GM15510 (cell line): Measurements from ENCODE around the gene SUMO3.
A peak's percentile ranks its signal among the peaks of the same experiment; 100 is the strongest.

Experiments
- POLR2A ChIP-seq: IDR thresholded peaks from 3 replicates; pipeline ENCODE4 v1.6.1; 2011; ENCODE audit warnings: borderline replicate concordance; ENCODE audit not compliant: insufficient read length; ENCODE audit errors: extremely low read depth

Gene SUMO3

DNA sequence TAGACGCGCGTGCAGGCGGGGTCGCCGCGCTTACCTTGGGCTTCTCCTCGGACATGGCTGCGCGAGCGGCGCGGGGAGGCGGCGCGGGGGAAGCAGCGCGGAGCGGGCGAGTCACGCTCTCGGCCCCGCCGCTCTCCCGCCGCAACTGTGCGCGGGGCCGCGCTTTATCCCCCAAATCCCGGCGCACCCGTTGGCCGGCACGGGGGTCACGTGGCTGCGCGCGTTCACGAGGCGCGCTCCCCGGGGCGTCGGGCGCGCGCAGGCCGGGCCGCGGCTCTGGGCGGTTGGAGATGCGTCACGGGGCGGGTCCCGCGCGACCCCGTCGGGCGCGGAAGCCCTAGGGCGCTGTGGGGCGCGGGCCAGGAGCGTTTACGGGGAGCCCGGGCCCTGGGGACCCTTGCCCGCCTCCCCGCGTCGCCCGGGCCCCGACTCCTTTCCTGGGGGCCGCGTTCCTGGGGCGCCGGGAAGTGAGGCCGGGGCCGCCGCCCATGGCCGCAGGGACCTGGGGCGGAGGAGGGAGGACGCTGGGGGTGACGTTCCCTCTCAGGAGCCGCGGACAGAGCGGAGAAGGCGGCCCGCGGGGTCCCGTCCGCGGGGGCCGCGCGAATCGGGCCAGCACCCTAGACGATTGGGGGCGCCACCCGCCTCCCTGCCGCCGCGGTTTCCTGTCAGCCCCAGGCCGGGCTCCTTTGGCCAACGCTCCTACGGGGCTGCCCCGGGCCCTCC is at the start of gene SUMO3:
Gene SUMO3, minus strand, starts transcription at position 149 of the 726 bp plus-strand sequence. Its CDS starts 94 bp downstream, at position 55.
- peak; percentile 87 for TF ChIP-seq POLR2A

DNA sequence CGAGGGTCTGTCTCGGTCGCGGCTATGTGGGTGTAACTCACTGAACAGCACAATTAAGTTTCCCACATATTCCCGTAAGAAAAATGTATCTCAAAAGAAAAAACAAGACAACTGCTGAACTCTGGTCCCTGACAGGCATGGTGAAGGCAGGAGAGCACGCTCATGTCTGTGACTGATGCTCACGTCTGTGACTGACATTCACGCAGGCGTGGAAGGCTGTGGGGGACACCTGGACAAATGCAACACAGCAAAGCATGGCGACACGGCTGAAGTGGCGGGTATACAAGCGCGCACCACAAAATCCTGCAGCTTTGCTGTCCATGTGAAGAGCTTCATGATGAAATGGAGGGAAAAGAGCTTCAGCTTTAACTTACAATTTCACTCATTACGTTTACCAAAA is 49.6 kb upstream of the SUMO3 start:
- no peak for TF ChIP-seq POLR2A

DNA sequence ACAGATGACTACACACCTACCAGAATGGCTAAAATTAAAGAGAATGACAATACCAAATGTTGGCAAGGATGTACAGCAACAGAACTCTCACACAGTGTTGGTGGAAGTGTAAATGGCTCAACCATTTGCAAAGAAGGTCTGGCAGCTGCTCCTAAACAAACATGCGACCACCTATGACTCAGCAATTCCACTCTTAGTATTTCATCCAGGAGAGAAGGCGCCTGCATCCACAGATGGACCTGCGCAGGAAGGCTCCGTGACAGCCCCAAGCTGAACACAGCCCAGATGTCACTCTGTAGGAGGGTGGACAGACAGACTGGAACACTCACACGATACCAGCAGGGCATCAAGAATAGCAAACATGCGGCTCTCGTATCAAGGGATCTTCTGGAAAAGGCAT is 48.9 kb upstream of the SUMO3 start:
- no peak for TF ChIP-seq POLR2A

DNA sequence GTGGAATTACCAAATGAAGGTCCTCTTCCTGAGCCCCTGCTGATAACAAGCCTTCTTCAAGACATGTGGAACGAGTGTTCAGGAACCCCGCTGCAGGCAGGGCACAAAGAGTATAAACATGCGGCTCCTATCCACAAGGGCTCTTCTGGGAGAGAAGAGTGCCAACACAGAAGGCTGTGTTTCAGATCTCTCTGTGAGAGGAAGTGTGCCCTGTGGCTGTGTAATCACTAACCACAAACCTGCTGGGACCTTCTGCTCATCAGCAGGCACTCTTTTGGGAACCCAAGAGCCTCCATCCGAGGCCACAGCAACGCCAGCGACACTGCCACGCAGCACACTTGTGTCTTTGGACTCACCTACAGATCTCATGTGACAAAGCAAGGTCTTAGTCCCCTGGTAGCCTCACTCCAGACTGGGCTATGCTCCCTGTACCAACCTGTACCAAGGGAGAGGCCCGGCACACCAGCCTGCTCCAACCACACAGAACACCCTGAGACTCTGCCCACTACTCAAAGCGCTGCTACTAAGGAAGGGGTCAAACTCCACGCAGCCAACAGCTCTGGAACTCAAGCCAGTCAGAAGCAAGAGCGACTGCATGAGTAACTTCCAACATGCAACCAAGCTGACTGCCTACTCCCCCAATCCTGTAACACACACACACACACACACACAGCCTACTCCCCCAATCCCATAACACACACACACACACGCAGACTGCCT is 47.9 kb upstream of the SUMO3 start:
- TF ChIP-seq POLR2A: no peak

DNA sequence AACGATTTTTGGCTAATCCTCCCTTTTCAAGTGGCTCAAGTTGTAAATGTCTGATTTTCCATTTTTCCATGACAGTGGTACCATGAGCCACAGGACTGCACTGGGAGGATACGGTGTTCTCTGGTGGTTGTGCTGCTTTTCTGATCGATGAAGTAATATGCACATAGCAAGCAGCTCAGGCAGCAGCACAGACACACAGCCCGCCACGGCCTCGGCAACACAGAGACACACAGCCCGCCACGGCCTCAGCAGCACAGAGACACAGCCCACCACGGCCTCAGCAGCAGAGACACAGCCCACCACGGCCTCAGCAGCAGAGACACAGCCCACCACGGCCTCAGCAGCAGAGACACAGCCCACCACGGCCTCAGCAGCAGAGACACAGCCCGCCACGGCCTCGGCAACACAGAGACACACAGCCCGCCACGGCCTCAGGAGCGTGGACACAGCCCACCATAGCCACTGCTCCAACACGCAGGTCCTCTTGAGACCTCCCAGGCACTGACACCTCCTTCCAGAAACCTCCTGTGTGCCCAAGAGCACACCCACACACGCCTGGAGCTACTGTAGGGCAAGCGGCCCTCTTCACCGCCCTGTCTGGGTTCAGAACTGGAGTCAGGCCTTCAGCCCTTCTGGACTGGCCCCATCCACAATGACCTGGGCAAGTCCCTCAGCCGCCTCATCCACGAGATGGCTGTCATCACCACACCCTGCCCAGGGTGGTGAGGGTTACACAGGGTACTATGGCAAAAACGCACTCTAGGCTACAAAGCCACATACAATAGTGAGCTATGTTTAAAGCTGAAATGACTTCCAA is 45.2 kb upstream of the SUMO3 start:
- no peak for TF ChIP-seq POLR2A

DNA sequence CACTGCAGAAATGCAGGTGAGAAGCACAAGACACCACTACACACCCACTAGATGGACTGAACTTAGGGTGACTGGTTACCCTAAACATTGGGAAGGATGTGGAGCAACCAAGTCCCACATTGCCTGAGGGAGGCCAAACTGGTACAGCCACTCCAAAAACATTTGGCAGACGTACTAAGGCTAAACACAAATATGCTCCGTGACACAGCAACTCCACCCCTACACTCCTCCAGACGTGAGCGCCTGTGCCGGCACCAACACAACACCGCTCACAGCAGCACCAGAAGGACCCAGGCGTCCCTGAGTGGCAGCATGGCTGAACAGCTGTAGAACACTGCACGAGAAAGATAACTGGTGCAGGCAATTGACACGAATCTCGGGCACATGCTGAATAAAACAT is 40.9 kb upstream of the SUMO3 start:
- no peak for TF ChIP-seq POLR2A

DNA sequence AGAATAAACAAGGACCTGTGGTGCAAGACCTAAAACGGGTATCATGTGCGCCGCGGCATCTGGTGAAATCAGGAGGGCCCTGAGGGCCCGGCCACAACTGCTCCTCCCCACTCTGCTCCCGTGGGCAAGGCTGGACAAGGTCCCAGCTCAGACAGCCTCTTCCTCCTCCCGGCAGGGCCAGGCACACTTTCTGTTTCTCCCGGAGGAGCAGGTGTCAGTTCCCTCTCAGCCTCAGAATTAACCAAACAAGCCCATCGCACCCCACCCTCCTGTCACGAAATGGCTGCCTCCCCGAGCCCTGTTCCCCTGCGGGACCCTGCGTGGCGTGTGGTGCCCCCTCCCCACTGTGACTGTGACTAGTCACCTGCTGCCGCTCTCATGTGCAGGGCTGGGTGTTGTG is 40.4 kb upstream of the SUMO3 start:
- no peak for TF ChIP-seq POLR2A

DNA sequence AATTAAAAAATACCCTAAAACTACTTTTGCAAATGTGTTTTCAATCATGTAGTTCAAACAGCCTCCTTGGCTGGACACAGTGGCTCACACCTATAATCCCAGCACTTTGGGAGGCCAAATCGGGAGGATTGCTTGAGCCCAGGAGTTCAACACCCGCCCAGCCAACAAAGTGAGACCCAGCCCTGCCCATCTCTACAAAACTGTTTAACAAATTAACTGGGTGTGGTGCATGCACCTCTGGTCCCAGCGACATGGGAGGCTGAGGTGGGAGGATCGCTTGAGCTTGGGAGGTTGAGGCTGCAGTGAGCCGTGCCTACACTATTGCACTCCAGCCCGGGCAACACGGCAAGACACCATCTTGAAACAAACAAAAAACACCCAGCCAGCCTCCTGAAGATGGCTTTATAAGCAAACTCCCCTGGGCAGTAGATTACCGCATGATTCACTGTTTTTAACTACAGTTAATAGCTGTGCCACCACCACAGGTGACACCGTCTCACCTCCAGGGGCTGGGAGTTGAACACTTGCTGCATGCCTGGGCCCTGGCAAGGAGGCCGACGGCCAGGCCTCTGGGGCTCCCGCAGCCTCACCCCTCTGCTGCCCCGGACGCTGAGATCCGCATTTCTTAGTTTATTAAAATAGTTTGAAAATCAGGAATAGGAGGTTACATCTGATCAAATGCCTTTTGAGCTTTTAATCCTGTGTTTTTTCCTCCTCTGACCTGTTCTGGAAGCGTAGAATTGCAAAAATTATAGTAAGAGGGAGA is 39.4 kb upstream of the SUMO3 start:
- no peak for TF ChIP-seq POLR2A

DNA sequence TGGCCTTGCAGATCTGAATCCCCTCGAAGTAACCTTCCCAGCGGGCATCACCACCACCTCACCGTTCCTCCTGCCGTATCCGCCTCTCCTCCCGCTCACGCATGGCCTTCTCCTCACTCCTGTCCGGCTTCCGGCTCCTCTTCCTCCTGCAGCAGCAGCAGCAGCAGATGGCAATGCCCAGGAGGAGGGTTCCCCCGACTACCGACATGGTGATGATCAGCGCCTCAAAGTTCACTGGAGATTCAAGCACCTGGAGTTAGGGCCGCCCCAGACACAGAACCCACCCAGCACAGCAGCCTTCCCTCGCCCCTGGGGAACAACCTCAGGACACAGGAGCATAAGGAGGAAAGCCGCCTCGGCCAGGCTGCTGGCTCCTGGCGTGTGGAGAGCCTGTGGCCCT is 38.3 kb upstream of the SUMO3 start:
- no peak for TF ChIP-seq POLR2A

DNA sequence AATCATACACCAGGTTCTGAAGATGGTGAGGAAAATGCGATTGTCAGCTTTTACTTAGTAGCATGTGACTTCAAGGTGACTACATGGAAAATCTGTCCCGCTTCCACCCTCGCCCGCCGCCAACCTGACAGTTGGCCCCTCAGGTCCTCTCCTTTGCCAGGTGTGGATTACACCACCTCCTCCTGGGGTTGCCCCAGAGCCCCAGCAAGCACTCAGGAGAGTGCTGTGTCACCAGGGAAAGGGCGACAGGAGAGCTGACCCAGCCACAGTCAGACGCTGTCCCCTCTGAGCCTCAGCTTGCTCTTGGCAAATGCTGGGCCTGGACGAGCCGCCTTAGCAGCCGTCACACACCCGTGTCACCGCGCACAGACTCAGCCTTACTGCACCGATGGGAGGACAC is 37.7 kb upstream of the SUMO3 start:
- no peak for TF ChIP-seq POLR2A

DNA sequence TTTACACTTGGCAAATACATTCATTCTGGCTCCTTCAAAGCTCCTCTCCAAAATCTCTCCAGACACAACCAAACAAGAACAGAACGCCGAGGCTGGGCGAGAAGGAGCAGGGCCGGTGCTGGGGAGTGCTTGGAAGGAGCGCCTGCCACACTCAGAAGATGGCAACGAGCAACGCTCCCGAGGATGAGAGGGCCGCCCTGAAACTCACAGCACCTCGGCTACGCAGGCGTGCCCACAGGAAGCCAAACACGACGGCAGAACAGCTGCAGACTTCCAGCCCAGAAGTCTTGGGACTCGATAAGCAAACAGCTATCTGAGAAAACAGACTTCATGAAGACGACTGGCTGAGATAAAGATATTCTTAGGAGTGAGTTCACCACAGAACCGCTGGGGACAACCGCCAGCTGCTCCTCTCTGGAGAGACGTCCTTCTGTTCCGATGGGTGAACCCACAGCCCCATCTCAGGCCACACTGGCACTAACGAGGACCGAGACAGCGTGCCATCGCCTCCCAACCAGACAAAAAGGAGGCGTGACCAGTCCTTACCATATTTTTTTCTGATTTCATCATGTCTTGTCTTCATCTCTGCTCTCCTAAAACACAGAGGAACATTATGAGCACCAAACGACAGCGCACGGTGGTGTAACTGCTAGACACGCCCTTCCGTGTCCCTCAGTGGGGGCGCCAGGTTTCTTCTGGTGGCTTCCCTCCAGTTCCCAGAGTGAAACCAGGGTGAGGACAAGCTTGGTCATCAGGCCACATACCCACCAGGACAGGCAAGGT is 37.0 kb upstream of the SUMO3 start:
- TF ChIP-seq POLR2A: no peak

DNA sequence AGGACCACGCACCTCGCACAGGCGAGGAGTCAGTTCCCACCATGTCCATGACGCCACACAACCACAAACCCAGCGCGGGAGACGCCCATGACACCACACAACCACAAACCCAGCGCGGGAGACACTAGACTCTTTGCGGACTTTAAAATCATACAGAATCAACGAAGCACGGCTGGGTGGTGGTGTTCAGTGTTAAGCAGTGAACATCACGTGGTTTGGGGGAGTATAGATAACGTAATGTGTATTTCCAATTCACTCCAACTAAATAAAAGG is 36.5 kb upstream of the SUMO3 start:
- no peak for TF ChIP-seq POLR2A

DNA sequence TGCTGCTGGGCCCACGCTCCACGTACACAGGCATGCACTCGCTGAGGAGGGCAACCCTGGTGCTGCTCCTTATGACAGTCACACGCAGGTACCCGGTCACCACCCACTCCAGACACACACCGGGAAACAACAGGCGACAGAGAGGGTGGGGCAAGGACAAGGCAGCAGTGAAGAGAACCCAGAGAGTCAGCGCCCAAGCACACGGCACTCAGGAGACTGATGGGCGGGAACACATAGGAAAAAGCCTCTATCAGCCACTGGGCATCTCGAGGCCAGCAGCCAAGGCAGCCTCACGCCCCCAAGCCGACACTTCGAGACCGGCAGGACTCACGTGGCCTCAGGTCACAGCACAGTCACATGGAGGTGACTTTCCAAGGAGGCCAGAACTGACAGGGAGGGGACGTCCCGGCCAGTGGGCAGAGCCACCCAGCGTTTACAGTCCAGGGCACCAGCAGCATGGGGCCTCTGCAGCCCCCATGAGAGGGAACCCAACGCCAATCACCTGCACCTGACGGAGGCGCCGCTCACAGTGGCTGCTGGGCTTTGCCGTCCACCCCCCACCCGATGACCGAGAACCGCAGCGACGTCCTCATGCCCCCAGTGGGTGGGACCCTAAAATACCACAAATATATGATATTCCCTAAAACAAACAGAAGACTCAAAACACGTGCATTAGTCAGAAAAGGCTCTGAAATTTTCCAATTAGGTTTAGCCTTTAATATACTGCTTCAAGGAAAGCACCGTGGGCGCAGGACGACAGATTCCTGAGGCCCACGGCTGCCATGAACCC is 35.9 kb upstream of the SUMO3 start:
- no peak for TF ChIP-seq POLR2A
